ENCODE results near the gene GPR158. TPM values are rescaled to one million over a fixed set of nuclear protein-coding genes. Genes with fewer than 3 reads are reported as not detected.

GPR158 gene
- total and polyA plus RNA-seq, 9 of the 15 experiments (the other 6 are each of a cell fraction or from before 2014, with no cell fraction given), result 4.0 to 7.6 (median 5.0) TPM

- POLR2A ChIA-PET, result interaction anchor here (0.7 to 1.1 kb wide), 3 partner anchors 13 to 167 kb away, joined by 3 to 4 read pairs (median 3); no protein-coding TSS in a partner anchor
- BruUV-seq (replicated peaks), result TSS peak; percentile 74
- DNase-seq (ENCODE audit: extremely low read depth in 1 of 4, low spot score in 3 of 4), result peak; percentile 38 to 84 (median 55)
- WGBS (ENCODE audit: insufficient coverage, low coverage, missing lambda C conversion rate), result 10% methylated on average over 20 of the region's 20 CpGs
- Histone ChIP-seq H3K27me3 (ENCODE audit: control insufficient read depth in 2 of 2, insufficient read depth in 2 of 2, low read length in 2 of 2) (no peaks in the 10 kb centered on the region), H3K9me3 (replicated peaks; ENCODE audit: control insufficient read depth, insufficient read depth, low read depth, low read length) (no peaks in the 10 kb centered on the region), H3K9me1 (ENCODE audit: control insufficient read depth, insufficient read depth, low read length) (no peaks in the 10 kb centered on the region), H3K4me2 (ENCODE audit: insufficient read depth, low read length) (peak overlapping the region; percentile 82), H3K36me3 (ENCODE audit: control insufficient read depth, insufficient read depth, low read length) (peaks cover 11% of the 10 kb centered on the region; the same call in 1 of the 3 replicates), H3K9ac (ENCODE audit: insufficient read depth in 1 of 2, low read depth in 2 of 2, low read length in 2 of 2) (peak overlapping the region; percentile 81 to 83; a peak in 3 of 4 replicates), H3K4me3 (peak overlapping the region; percentile 55), H3K4me1 (replicated peaks in 1 of 2; ENCODE audit: control insufficient read depth in 2 of 2, insufficient read depth in 2 of 2, low read length in 2 of 2) (peaks cover 0 to 8% of the 10 kb centered on the region in 2 experiments; a peak in 2 of 5 replicates), H3K79me2 (ENCODE audit: control insufficient read depth, insufficient read depth, low read length) (peaks cover 5% of the 10 kb centered on the region; the same call in 1 of the 3 replicates), H3K27ac (ENCODE audit: extremely low read depth, low read depth, low read length) (peak overlapping the region; percentile 82), H4K20me1 (replicated peaks; ENCODE audit: control insufficient read depth, insufficient read depth, low read length) (no peaks in the 10 kb centered on the region), H2AFZ (ENCODE audit: low read depth, low read length) (peak overlapping the region; percentile 93)
- in situ Hi-C loops (cut with MboI), result no loop called here
- FAIRE-seq, result peak; percentile 89
- ATAC-seq, result peak; percentile 94
- intact Hi-C loops (cut with micrococcal nuclease), result loop anchor here (1.0 kb wide), 1 partner anchor 28 kb away; no protein-coding TSS in a partner anchor
- CTCF ChIA-PET (ENCODE audit: low intra/inter-chr PET ratio), result no interaction called here
- TF ChIP-seq IRF1 (CRISPR knock-in tag; IDR thresholded peaks at IDR 0.05; ENCODE audit: borderline replicate concordance), result 0 out of 2 replicates have a peak, but pooled peaks have one; percentile 22
- no peak for TF ChIP-seq TAF15 (IDR thresholded peaks at IDR 0.05; ENCODE audit: low read depth, low read length)
- no peak for TF ChIP-seq ZBTB2 (IDR thresholded peaks at IDR 0.05)
- peak; percentile 42 for TF ChIP-seq PHF20 (IDR thresholded peaks at IDR 0.05; ENCODE audit: partially characterized antibody)
- TF ChIP-seq SP1 (CRISPR knock-in tag; IDR thresholded peaks at IDR 0.05), result 0 out of 2 replicates have a peak, but pooled peaks have one; percentile 22
- no peak; the same call in 1 of the 2 replicates for TF ChIP-seq NBN (IDR thresholded peaks at IDR 0.05; ENCODE audit: low read depth)
- no peak for TF ChIP-seq ZNF133 (CRISPR knock-in tag; IDR thresholded peaks at IDR 0.05)
- TF ChIP-seq, protein P1, sequence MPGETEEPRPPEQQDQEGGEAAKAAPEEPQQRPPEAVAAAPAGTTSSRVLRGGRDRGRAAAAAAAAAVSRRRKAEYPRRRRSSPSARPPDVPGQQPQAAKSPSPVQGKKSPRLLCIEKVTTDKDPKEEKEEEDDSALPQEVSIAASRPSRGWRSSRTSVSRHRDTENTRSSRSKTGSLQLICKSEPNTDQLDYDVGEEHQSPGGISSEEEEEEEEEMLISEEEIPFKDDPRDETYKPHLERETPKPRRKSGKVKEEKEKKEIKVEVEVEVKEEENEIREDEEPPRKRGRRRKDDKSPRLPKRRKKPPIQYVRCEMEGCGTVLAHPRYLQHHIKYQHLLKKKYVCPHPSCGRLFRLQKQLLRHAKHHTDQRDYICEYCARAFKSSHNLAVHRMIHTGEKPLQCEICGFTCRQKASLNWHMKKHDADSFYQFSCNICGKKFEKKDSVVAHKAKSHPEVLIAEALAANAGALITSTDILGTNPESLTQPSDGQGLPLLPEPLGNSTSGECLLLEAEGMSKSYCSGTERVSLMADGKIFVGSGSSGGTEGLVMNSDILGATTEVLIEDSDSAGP (CRISPR knock-in tag; IDR thresholded peaks at IDR 0.05), result peak; percentile 39; the same call in 1 of the 2 replicates
- no peak for TF ChIP-seq BCL6 (CRISPR knock-in tag; IDR thresholded peaks at IDR 0.05)
- TF ChIP-seq TGIF2 (CRISPR knock-in tag; IDR thresholded peaks at IDR 0.05), result no peak
- TF ChIP-seq CC2D1A (IDR thresholded peaks at IDR 0.05), result peak; percentile 70; the same call in 1 of the 2 replicates
- peak; percentile 59; the same call in 1 of the 2 replicates for TF ChIP-seq PHF8 (IDR thresholded peaks at IDR 0.05; ENCODE audit: borderline replicate concordance, low read length)
- TF ChIP-seq ZNF561 (CRISPR knock-in tag; conservative IDR thresholded peaks at IDR 0.05), result no peak
- TF ChIP-seq SRF (CRISPR knock-in tag; IDR thresholded peaks at IDR 0.05), result peak in 1 of 2 experiments; percentile 36; a peak in 1 of 4 replicates
- 0 out of 2 replicates have a peak, but pooled peaks have one; percentile 56 for TF ChIP-seq SPI1 (IDR thresholded peaks at IDR 0.05; ENCODE audit: borderline replicate concordance, low read depth, low read length)
- no peak for TF ChIP-seq PTTG1 (tag; IDR thresholded peaks at IDR 0.05; ENCODE audit: low read depth)
- TF ChIP-seq GATAD2B (IDR thresholded peaks at IDR 0.05; ENCODE audit: borderline replicate concordance), result no peak; the same call in 1 of the 2 replicates
Measured at GRCh38 chr10:25465582-25466372, 291.0 kb downstream of the GPR158 start.
